LNCaP clone FGC (cell line): Measurements from ENCODE around the gene OR6K2.
"Not testable (repeated sequence)": the region's sequence is repeated elsewhere in the genome, so short reads cannot be mapped to it uniquely, and the experiment has no call there.

Experiments used
- DNase-seq: peaks from one replicate; pipeline ENCODE4 v3.0.0-alpha.2; 2011; ENCODE audit warnings: low read depth
- H3K4me3 ChIP-seq: 2 replicates; pipeline ENCODE4 v1.5.1; 2011; ENCODE audit warnings: mild to moderate bottlenecking, low read depth, low read length, control low read depth
- CTCF ChIP-seq: IDR thresholded peaks from 2 replicates; pipeline ENCODE4 v1.5.1; 2012; ENCODE audit warnings: mild to moderate bottlenecking; ENCODE audit not compliant: control insufficient read depth, insufficient read depth; ENCODE audit errors: extremely low read depth

Gene OR6K2

GRCh38 chr1:158706096-158706495, 5.6 kb upstream of the OR6K2 start:
- DNase-seq = no peak
- no peak overlapping the region for H3K4me3 ChIP-seq
- no peak for TF ChIP-seq CTCF

- DNase-seq = no peak
- no peak overlapping the region for H3K4me3 ChIP-seq
- no peak for TF ChIP-seq CTCF
These were observed 5.9 kb downstream of the OR6K2 start for GRCh38 chr1:158694596-158694995.

GRCh38 chr1:158692356-158692755, 8.1 kb downstream of the OR6K2 start:
- DNase-seq = no peak
- no peak for TF ChIP-seq CTCF
- no peak overlapping the region for H3K4me3 ChIP-seq

- DNase-seq = no peak
- no peak overlapping the region for H3K4me3 ChIP-seq
- no peak for TF ChIP-seq CTCF
These were observed 8.5 kb downstream of the OR6K2 start for GRCh38 chr1:158691907-158692306.

- DNase-seq, H3K4me3 ChIP-seq: not testable (repeated sequence)
These were observed 9.3 kb downstream of the OR6K2 start for GRCh38 chr1:158691149-158691548.

GRCh38 chr1:158689875-158690274, 10.6 kb downstream of the OR6K2 start:
- no peak for DNase-seq
- no peak overlapping the region for H3K4me3 ChIP-seq
- TF ChIP-seq CTCF = no peak

GRCh38 chr1:158689110-158689509, 11.3 kb downstream of the OR6K2 start:
- no peak for TF ChIP-seq CTCF
- DNase-seq = no peak
- no peak overlapping the region for H3K4me3 ChIP-seq

- not testable (repeated sequence) for H3K4me3 ChIP-seq, DNase-seq
These were observed 12.1 kb downstream of the OR6K2 start for GRCh38 chr1:158688343-158688742.
